Liver (tissue), 3 donors: ENCODE results near the gene TBC1D9.

Experiments used
- TAF1 ChIP-seq: conservative IDR thresholded peaks from 2 replicates; pipeline ENCODE4 v1.6.1; 2016; ENCODE audit warnings: antibody characterized with exemption, mild to moderate bottlenecking
- TF ChIP-seq, protein P1 (sequence below): fragments of 150-350 bp; IDR thresholded peaks from 2 replicates; pipeline ENCODE4 v1.5.1; 2017; ENCODE audit warnings: improper control_type of control experiment, low read depth, low read length; ENCODE audit not compliant: missing input control
- donor health status: healthy.
- donor health status: healthy.

- TF ChIP-seq, protein P1, sequence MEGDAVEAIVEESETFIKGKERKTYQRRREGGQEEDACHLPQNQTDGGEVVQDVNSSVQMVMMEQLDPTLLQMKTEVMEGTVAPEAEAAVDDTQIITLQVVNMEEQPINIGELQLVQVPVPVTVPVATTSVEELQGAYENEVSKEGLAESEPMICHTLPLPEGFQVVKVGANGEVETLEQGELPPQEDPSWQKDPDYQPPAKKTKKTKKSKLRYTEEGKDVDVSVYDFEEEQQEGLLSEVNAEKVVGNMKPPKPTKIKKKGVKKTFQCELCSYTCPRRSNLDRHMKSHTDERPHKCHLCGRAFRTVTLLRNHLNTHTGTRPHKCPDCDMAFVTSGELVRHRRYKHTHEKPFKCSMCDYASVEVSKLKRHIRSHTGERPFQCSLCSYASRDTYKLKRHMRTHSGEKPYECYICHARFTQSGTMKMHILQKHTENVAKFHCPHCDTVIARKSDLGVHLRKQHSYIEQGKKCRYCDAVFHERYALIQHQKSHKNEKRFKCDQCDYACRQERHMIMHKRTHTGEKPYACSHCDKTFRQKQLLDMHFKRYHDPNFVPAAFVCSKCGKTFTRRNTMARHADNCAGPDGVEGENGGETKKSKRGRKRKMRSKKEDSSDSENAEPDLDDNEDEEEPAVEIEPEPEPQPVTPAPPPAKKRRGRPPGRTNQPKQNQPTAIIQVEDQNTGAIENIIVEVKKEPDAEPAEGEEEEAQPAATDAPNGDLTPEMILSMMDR, result no peak
- no peak for TF ChIP-seq TAF1
Measured at GRCh38 chr4:140706276-140706625, 49.9 kb downstream of the TBC1D9 start.
